H9 (cell line): ENCODE measurements around the gene CHD9. TPM values are rescaled to one million over a fixed set of nuclear protein-coding genes. Genes with fewer than 3 reads are reported as not detected.

Experiments used
- DNase-seq: peaks from one replicate; pipeline ENCODE4 v3.0.0-alpha.2; 2017
- H2AFZ ChIP-seq: one replicate; pipeline ENCODE4 v1.6.1; 2013; ENCODE audit warnings: mild to moderate bottlenecking, low read length, control low read depth, moderate library complexity
- H2AK5ac ChIP-seq: 2 replicates; pipeline ENCODE4 v1.6.1; 2013; ENCODE audit warnings: low read length, control low read depth, mixed read lengths; ENCODE audit not compliant: insufficient read length
- H2BK120ac ChIP-seq: one replicate; pipeline ENCODE4 v1.6.1; 2013; ENCODE audit warnings: low read depth, mild to moderate bottlenecking, low read length, control low read depth, inconsistent platforms; ENCODE audit not compliant: poor library complexity, severe bottlenecking
- H2BK12ac ChIP-seq: 2 replicates; pipeline ENCODE4 v1.6.1; 2013; ENCODE audit warnings: low read length, control low read depth, mixed read lengths, low read depth; ENCODE audit not compliant: insufficient read length
- H2BK15ac ChIP-seq: 2 replicates; pipeline ENCODE4 v1.6.1; 2013; ENCODE audit warnings: low read depth, low read length, control low read depth
- H2BK20ac ChIP-seq: one replicate; pipeline ENCODE4 v1.6.1; 2013; ENCODE audit warnings: low read depth, mild to moderate bottlenecking, low read length, control low read depth, inconsistent platforms; ENCODE audit not compliant: poor library complexity, severe bottlenecking
- H2BK5ac ChIP-seq: 2 replicates; pipeline ENCODE4 v1.6.1; 2013; ENCODE audit warnings: low read length, control low read depth, mixed read lengths; ENCODE audit not compliant: insufficient read length
- H3K14ac ChIP-seq: 2 replicates; pipeline ENCODE4 v1.6.1; 2013; ENCODE audit warnings: low read length, control low read depth; ENCODE audit not compliant: insufficient read depth
- H3K18ac ChIP-seq: 2 replicates; pipeline ENCODE4 v1.6.1; 2013; ENCODE audit warnings: low read depth, mild to moderate bottlenecking, mixed read lengths, low read length, control low read depth; ENCODE audit not compliant: insufficient read length
- H3K23ac ChIP-seq: 2 replicates; pipeline ENCODE4 v1.6.1; 2013; ENCODE audit warnings: low read length, control low read depth, mixed read lengths, low read depth; ENCODE audit not compliant: insufficient read length
- H3K23me2 ChIP-seq: 2 replicates; pipeline ENCODE4 v1.6.1; 2013; ENCODE audit warnings: low read depth, mild to moderate bottlenecking, mixed read lengths, low read length, control low read depth; ENCODE audit not compliant: insufficient read length, poor library complexity, severe bottlenecking
- H3K27ac ChIP-seq: 2 replicates; pipeline ENCODE4 v1.5.1; 2013; ENCODE audit warnings: low read length, control low read depth, mixed read lengths, low read depth; ENCODE audit not compliant: insufficient read length
- H3K27me3 ChIP-seq: 2 replicates; pipeline ENCODE4 v1.6.1; 2013; ENCODE audit warnings: low read length, control low read depth, inconsistent platforms; ENCODE audit not compliant: insufficient read depth
- H3K4ac ChIP-seq: 2 replicates; pipeline ENCODE4 v1.6.1; 2013; ENCODE audit warnings: low read depth, mild to moderate bottlenecking, control low read depth, inconsistent platforms, low read length, moderate library complexity
- H3K4me1 ChIP-seq: 2 replicates; pipeline ENCODE4 v1.6.1; 2013; ENCODE audit warnings: low read length, control low read depth, inconsistent platforms; ENCODE audit not compliant: insufficient read depth
- H3K4me2 ChIP-seq: 2 replicates; pipeline ENCODE4 v1.6.1; 2013; ENCODE audit warnings: low read length, control low read depth, mixed read lengths; ENCODE audit not compliant: insufficient read length, insufficient read depth
- H3K56ac ChIP-seq: 2 replicates; pipeline ENCODE4 v1.6.1; 2013; ENCODE audit warnings: low read depth, mild to moderate bottlenecking, mixed read lengths, low read length, control low read depth; ENCODE audit not compliant: insufficient read length
- H3K79me1 ChIP-seq: 2 replicates; pipeline ENCODE4 v1.6.1; 2013; ENCODE audit warnings: low read depth, mild to moderate bottlenecking, moderate library complexity, low read length, control low read depth, inconsistent platforms; ENCODE audit not compliant: insufficient read depth, poor library complexity, severe bottlenecking
- H3K79me2 ChIP-seq: 2 replicates; pipeline ENCODE4 v1.6.1; 2013; ENCODE audit warnings: low read length, control low read depth, inconsistent platforms; ENCODE audit not compliant: insufficient read depth
- H3K9ac ChIP-seq: 2 replicates; pipeline ENCODE4 v1.6.1; 2013; ENCODE audit warnings: low read length, control low read depth, mixed read lengths; ENCODE audit not compliant: insufficient read length; ENCODE audit errors: extremely low read depth
- H3K9me3 ChIP-seq: one replicate; pipeline ENCODE4 v1.6.1; 2013; ENCODE audit warnings: low read depth, low read length, inconsistent platforms; ENCODE audit not compliant: control insufficient read depth
- H3T11ph ChIP-seq: one replicate; pipeline ENCODE4 v1.6.1; 2013; ENCODE audit warnings: mild to moderate bottlenecking, low read length, control low read depth, inconsistent platforms
- H4K20me1 ChIP-seq: one replicate; pipeline ENCODE4 v1.6.1; 2013; ENCODE audit not compliant: control insufficient read depth, insufficient read length, insufficient read depth
- H4K5ac ChIP-seq: 2 replicates; pipeline ENCODE4 v1.6.1; 2013; ENCODE audit warnings: low read depth, mild to moderate bottlenecking, mixed read lengths, low read length, control low read depth; ENCODE audit not compliant: insufficient read length
- H4K8ac ChIP-seq: replicated peaks from 2 replicates; pipeline ENCODE4 v1.6.1; 2013; ENCODE audit warnings: low read length, control low read depth, mixed read lengths, low read depth; ENCODE audit not compliant: insufficient read length
- H4K91ac ChIP-seq: 2 replicates; pipeline ENCODE4 v1.6.1; 2013; ENCODE audit warnings: low read depth, mild to moderate bottlenecking, moderate library complexity, mixed read lengths, low read length, control low read depth; ENCODE audit not compliant: insufficient read length
- H3K27ac Mint-ChIP-seq, 3 experiments: 2 replicates in 2 of 3; 3 replicates in 1 of 3; pipeline ENCODE4 v1.8.0; 2020 to 2021; ENCODE audit warnings: mixed read lengths in 3 of 3, mild to moderate bottlenecking in 1 of 3, moderate library complexity in 1 of 3
- H3K27me3 Mint-ChIP-seq: 2 replicates; pipeline ENCODE4 v1.8.0; 2021; ENCODE audit warnings: low read depth, mild to moderate bottlenecking, moderate library complexity, mixed read lengths
- H3K36me3 Mint-ChIP-seq, 3 experiments: 2 replicates in 2 of 3; 3 replicates in 1 of 3; pipeline ENCODE4 v1.8.0; 2020 to 2021; ENCODE audit warnings: low read depth in 3 of 3, mixed read lengths in 3 of 3; ENCODE audit not compliant: insufficient read depth in 1 of 3
- H3K4me1 Mint-ChIP-seq, 2 experiments: 2 replicates each; pipeline ENCODE4 v1.8.0; 2020; ENCODE audit warnings: mixed read lengths in 2 of 2
- H3K4me3 Mint-ChIP-seq, 2 experiments: 2 replicates in 1 of 2; 3 replicates in 1 of 2; pipeline ENCODE4 v1.8.0; 2020 to 2021; ENCODE audit warnings: mild to moderate bottlenecking in 2 of 2, mixed read lengths in 2 of 2, moderate library complexity in 1 of 2
- H3K9me3 Mint-ChIP-seq, 2 experiments: 2 replicates in 1 of 2; 3 replicates in 1 of 2; pipeline ENCODE4 v1.8.0; 2020; ENCODE audit warnings: mild to moderate bottlenecking in 2 of 2, mixed read lengths in 2 of 2, moderate library complexity in 1 of 2
- WGBS: extraction: QIAGEN DNeasy Blood & Tissue Kit; methylation state at CpG from one replicate; pipeline ENCODE4 v1.1.7; 2013; ENCODE audit warnings: missing lambda C conversion rate, low lambda C conversion rate, mixed read lengths; ENCODE audit not compliant: insufficient read length; ENCODE audit errors: extremely low coverage; 5-methylcytosine and 5-hydroxymethylcytosine counted together
- total RNA-seq: library from RNA; stranded (reverse); gene quantifications from 2 replicates; pipeline ENCODE4 v1.2.1, GENCODE V29; 2021
- TF ChIP-seq, protein P1 (sequence below): fragments of 200-600 bp; sonication (generic); conservative IDR thresholded peaks from 3 replicates; pipeline ENCODE4 v1.8.0; 2021; ENCODE audit warnings: antibody characterized with exemption, mild to moderate bottlenecking

CHD9 gene
- total RNA-seq, 1 experiment from 2014 or later, result 46.2 TPM

GRCh38 chr16:53100131-53100748 lies 45.4 kb downstream of the CHD9 start:
- Histone ChIP-seq H3K79me1 (no peaks in the 10 kb centered on the region), H3K23ac (no peak overlapping the region), H2AFZ (no peak overlapping the region), H4K8ac (no peak overlapping the region), H3K27ac (peak overlapping the region; percentile 25), H2BK20ac (no peak overlapping the region), H3K23me2 (peaks cover 4% of the 10 kb centered on the region), H3K18ac (peak overlapping the region; percentile 6), H2AK5ac (no peak overlapping the region), H2BK5ac (no peak overlapping the region), H4K91ac (no peak overlapping the region), H3K14ac (0 out of 2 replicates have a peak overlapping the region, but pooled peaks have one; percentile 14), H2BK12ac (no peak overlapping the region), H3K4ac (no peak overlapping the region), H4K20me1 (no peaks in the 10 kb centered on the region), H3K79me2 (0 out of 2 replicates have a peak, but pooled peaks cover 3% of the 10 kb centered on the region), H3K9ac (no peak overlapping the region), H3K4me1 (peaks cover 4% of the 10 kb centered on the region; the same call in 1 of the 2 replicates), H3K56ac (no peak overlapping the region), H3K9me3 (no peaks in the 10 kb centered on the region), H2BK15ac (no peak overlapping the region), H2BK120ac (no peak overlapping the region), H4K5ac (no peak overlapping the region), H3T11ph (no peak overlapping the region), H3K27me3 (no peaks in the 10 kb centered on the region), H3K4me2 (peak overlapping the region; percentile 73)
- H3K36me3 Mint-ChIP-seq, result peaks cover 0 to 4% (median 2%) of the 10 kb centered on the region in 3 experiments; a peak in 3 of 7 replicates
- H3K4me3 Mint-ChIP-seq, result peak overlapping the region; percentile 50 to 75; a peak in 4 of 5 replicates
- H3K4me1 Mint-ChIP-seq, result peaks cover 24 to 34% of the 10 kb centered on the region in 2 experiments
- TF ChIP-seq, protein P1, sequence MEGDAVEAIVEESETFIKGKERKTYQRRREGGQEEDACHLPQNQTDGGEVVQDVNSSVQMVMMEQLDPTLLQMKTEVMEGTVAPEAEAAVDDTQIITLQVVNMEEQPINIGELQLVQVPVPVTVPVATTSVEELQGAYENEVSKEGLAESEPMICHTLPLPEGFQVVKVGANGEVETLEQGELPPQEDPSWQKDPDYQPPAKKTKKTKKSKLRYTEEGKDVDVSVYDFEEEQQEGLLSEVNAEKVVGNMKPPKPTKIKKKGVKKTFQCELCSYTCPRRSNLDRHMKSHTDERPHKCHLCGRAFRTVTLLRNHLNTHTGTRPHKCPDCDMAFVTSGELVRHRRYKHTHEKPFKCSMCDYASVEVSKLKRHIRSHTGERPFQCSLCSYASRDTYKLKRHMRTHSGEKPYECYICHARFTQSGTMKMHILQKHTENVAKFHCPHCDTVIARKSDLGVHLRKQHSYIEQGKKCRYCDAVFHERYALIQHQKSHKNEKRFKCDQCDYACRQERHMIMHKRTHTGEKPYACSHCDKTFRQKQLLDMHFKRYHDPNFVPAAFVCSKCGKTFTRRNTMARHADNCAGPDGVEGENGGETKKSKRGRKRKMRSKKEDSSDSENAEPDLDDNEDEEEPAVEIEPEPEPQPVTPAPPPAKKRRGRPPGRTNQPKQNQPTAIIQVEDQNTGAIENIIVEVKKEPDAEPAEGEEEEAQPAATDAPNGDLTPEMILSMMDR, result no peak
- H3K9me3 Mint-ChIP-seq, result no peaks in the 10 kb centered on the region
- no peak for DNase-seq
- H3K27me3 Mint-ChIP-seq, result no peaks in the 10 kb centered on the region
- peak overlapping the region; percentile 70 to 88 (median 76); a peak in 4 of 7 replicates for H3K27ac Mint-ChIP-seq
- WGBS, result no CpG with 5 or more reads among the region's 9 CpGs
